Stomach (tissue), 9 donors: ENCODE results near the gene SLC30A10. TPM values are rescaled to one million over a fixed set of nuclear protein-coding genes. Genes with fewer than 3 reads are reported as not detected.

ENCODE experiments used
- DNase-seq, 2 donors: peaks; one replicate each; pipeline versions ENCODE4 v3.0.0 to v3.0.0-alpha.2; 2013 to 2019
- H3K27ac ChIP-seq, 5 donors: fragments of 200-600 bp in 4 of 5; sonication (generic) in 4 of 5; one replicate each; pipeline ENCODE4 v1.5.1; 2013 to 2019; ENCODE audit warnings: mild to moderate bottlenecking in 1 of 5, moderate library complexity in 1 of 5
- H3K27me3 ChIP-seq, 3 donors: fragments of 200-600 bp; sonication (generic); one replicate each; pipeline ENCODE4 v1.5.1; 2017 to 2019; ENCODE audit warnings: mixed run types in 1 of 3
- H3K36me3 ChIP-seq, 4 donors: fragments of 200-600 bp; sonication (generic); 1 replicate in 3 of 4; 2 replicates in 1 of 4; pipeline ENCODE4 v1.5.1; 2016 to 2019
- H3K4me1 ChIP-seq, 4 donors: fragments of 200-600 bp; sonication (generic); one replicate each; pipeline ENCODE4 v1.5.1; 2016 to 2019
- H3K4me3 ChIP-seq, 4 donors: fragments of 200-600 bp; sonication (generic) in 3 of 4; one replicate each; pipeline ENCODE4 v1.5.1; 2016 to 2019; ENCODE audit warnings: mild to moderate bottlenecking in 1 of 4
- H3K9me3 ChIP-seq, 4 donors: fragments of 200-600 bp; sonication (generic); one replicate each; pipeline ENCODE4 v1.5.1; 2016 to 2019
- EP300 ChIP-seq: sonication (generic); formaldehyde crosslinking; IDR thresholded peaks from one replicate; pipeline ENCODE4 v1.6.1; 2017; ENCODE audit warnings: antibody characterized with exemption
- POLR2A ChIP-seq, 4 donors: fragments of 450-650 bp; IDR thresholded peaks; one replicate each; pipeline ENCODE4 v1.6.1; 2016; ENCODE audit warnings: antibody characterized with exemption in 4 of 4, control low read depth in 2 of 4, mild to moderate bottlenecking in 1 of 4, moderate library complexity in 1 of 4
- POLR2AphosphoS5 ChIP-seq, 3 donors: sonication (generic); formaldehyde crosslinking; IDR thresholded peaks; one replicate each; pipeline ENCODE4 v1.6.1; 2016; ENCODE audit warnings: antibody characterized with exemption in 3 of 3
- WGBS, 5 donors: extraction: QIAGEN DNeasy Blood & Tissue Kit in 3 of 5; methylation state at CpG; one replicate each; pipeline versions ENCODE4 v1.1.5 to v1.1.7; 2013 to 2018; 5-methylcytosine and 5-hydroxymethylcytosine counted together
- intact Hi-C: fragments of 100-400 bp; cut with DNase I; formaldehyde crosslinking; loops from one replicate; pipeline ENCODE4 v1.15.1; 2023; ENCODE audit warnings: low total_unique reads
- polyA plus RNA-seq, 3 donors: library from polyadenylated mRNA; stranded (reverse); fragments of 200-250 nt; gene quantifications; one replicate each; pipeline ENCODE4 v1.2.3, GENCODE V29; 2013
- total RNA-seq, 5 donors: library from RNA; depleted of rRNA; stranded (reverse); fragments of >200 nt; gene quantifications; one replicate each; pipeline versions ENCODE4 v1.1.0 to v1.2.3, GENCODE V29; 2014 to 2016
- TF ChIP-seq, protein P1 (sequence below), 7 experiments: fragments of 450-650 bp in 4 of 7; fragments of 200-600 bp in 3 of 7; sonication (generic) in 3 of 7; IDR thresholded peaks; one replicate each; pipeline ENCODE4 v1.5.1; 2016 to 2019; ENCODE audit warnings: antibody characterized with exemption in 7 of 7, control low read depth in 2 of 7, mild to moderate bottlenecking in 1 of 7
- donor health status: healthy with polysubstance abuse.
- donor health status: Bipolar disorder and iron deficiency.
- donor health status: healthy.

SLC30A10 gene
- total and polyA plus RNA-seq, 8 donors, result 0.92 TPM; not detected in 7

DNA sequence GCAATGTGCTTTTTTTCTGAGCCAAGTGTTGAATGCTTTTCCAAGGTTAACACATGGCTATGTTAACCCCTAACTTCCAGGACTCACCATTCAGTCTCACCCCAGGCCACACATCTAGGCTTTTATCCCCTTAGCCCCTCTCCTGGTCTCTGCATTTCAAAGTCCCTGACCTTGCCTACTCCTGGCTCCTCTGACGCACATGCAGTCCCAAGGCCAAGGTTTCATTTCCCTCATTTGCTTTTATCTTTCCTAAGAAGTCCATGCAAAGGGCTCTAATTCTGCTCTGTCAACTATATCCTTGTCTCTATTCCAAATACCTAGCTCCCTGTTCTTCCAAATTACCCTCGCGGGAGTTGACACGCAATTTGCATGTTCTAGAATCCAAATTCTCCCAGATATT is 25.4 kb downstream of the SLC30A10 start:
- H3K4me3 ChIP-seq, result no peak overlapping the region
- 80 to 92% (median 90%) methylated on average over 4 of the region's 4 CpGs for WGBS, 5 donors
- no peaks in the 10 kb centered on the region for H3K4me1 ChIP-seq
- DNase-seq, result no peak
- TF ChIP-seq EP300 (no peak), POLR2A (IDR thresholded peaks at IDR 0.05) (no peak), POLR2AphosphoS5 (IDR thresholded peaks at IDR 0.05) (no peak)
- TF ChIP-seq, protein P1, sequence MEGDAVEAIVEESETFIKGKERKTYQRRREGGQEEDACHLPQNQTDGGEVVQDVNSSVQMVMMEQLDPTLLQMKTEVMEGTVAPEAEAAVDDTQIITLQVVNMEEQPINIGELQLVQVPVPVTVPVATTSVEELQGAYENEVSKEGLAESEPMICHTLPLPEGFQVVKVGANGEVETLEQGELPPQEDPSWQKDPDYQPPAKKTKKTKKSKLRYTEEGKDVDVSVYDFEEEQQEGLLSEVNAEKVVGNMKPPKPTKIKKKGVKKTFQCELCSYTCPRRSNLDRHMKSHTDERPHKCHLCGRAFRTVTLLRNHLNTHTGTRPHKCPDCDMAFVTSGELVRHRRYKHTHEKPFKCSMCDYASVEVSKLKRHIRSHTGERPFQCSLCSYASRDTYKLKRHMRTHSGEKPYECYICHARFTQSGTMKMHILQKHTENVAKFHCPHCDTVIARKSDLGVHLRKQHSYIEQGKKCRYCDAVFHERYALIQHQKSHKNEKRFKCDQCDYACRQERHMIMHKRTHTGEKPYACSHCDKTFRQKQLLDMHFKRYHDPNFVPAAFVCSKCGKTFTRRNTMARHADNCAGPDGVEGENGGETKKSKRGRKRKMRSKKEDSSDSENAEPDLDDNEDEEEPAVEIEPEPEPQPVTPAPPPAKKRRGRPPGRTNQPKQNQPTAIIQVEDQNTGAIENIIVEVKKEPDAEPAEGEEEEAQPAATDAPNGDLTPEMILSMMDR (IDR thresholded peaks at IDR 0.05), result no peak
- no peaks in the 10 kb centered on the region for H3K36me3 ChIP-seq
- no peak overlapping the region for H3K27ac ChIP-seq
- H3K27me3 ChIP-seq, result peaks cover 0 to 5% (median 0%) of the 10 kb centered on the region in 3 donors
- intact Hi-C loops, result no loop called here
- no peaks in the 10 kb centered on the region for H3K9me3 ChIP-seq

DNA sequence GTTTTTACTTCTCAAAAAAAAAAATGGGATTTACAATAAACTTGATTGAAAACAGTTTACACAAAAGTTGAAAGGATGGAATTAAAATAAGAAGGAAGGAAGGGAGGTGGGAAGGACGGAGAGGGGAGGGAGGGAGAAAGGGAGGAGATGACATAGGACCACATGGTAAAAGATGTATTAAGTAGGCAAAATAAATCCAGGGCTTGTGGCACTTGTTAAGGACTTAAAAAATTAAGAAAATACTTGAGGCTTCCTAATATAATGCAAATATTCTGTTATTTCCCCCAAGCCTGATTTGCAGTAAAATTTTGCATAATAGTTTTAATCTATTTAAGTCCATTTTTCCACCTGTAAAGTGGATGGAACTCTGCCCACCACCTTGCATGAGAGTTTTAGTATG is 27.5 kb downstream of the SLC30A10 start:
- Histone ChIP-seq H3K4me3 (no peak overlapping the region), H3K4me1 (no peaks in the 10 kb centered on the region), H3K36me3 (no peaks in the 10 kb centered on the region), H3K9me3 (no peaks in the 10 kb centered on the region), H3K27me3 (peaks cover 0 to 5% (median 0%) of the 10 kb centered on the region in 3 donors), H3K27ac (no peak overlapping the region)
- TF ChIP-seq, protein P1 (IDR thresholded peaks at IDR 0.05), result no peak
- TF ChIP-seq EP300 (no peak), POLR2A (IDR thresholded peaks at IDR 0.05) (no peak)
- no peak for DNase-seq
- WGBS, 5 donors, result 25 to 82% (median 40%) methylated on average over 1 of the region's 1 CpG; no CpG with 5 or more reads in 2 of the 5 donors
- intact Hi-C loops, result no loop called here

DNA sequence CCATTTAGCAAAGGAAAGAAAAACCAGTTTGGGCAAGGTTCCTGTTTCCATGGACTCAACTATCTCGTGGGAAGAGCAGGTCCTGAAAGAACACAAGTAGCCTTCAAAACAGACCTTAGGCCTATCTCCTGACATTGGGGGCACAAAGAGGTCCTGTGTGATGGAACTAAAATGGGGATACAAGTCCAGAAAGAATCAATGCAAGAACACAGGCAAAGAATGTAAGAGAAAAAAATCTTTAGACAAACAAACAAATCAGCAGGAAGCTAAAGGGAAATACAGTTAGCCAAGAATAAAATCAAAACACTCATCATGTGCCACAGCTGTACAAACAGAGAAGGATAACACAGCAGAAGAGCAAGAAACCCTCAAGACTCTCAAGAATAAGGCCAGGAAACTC is 28.2 kb downstream of the SLC30A10 start:
- DNase-seq, result no peak

DNA sequence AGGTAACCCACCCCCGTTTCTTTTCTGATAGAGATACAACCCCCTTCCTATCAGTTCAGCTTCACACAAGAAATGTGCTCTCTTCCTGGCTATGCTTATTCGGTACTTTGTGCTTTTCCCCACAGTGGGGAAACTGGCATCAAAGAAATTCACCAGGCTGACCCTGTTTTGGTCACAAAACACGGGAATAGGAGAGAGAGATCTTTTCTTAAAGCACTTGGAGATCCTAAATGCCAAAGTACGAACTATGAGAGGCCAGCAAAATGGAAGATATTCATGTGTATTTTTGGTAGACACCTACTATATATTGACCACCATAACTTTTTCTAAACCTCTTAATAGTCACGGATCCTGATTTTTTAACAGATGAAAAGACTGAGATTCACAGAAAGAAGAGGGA is 30.0 kb downstream of the SLC30A10 start:
- no peak for DNase-seq
- no peak for TF ChIP-seq EP300
- TF ChIP-seq, protein P1 (IDR thresholded peaks at IDR 0.05), result no peak
- no peak for TF ChIP-seq POLR2AphosphoS5 (IDR thresholded peaks at IDR 0.05)
- no peak for TF ChIP-seq POLR2A (IDR thresholded peaks at IDR 0.05)
- Histone ChIP-seq H3K4me3 (no peak overlapping the region), H3K27me3 (no peaks in the 10 kb centered on the region), H3K9me3 (no peaks in the 10 kb centered on the region), H3K27ac (no peak overlapping the region), H3K4me1 (no peaks in the 10 kb centered on the region), H3K36me3 (no peaks in the 10 kb centered on the region)
- intact Hi-C loops, result no loop called here
- 74 to 84% (median 80%) methylated on average over 5 of the region's 5 CpGs for WGBS, 5 donors

More for the DNA sequence above, 28.2 kb downstream of the SLC30A10 start:
- Histone ChIP-seq H3K4me3 (no peak overlapping the region), H3K9me3 (no peaks in the 10 kb centered on the region), H3K27me3 (peaks cover 0 to 3% (median 0%) of the 10 kb centered on the region in 3 donors), H3K27ac (no peak overlapping the region), H3K36me3 (no peaks in the 10 kb centered on the region), H3K4me1 (no peaks in the 10 kb centered on the region)
- 16 to 50% (median 43%) methylated on average over 1 of the region's 1 CpG for WGBS, 5 donors
- TF ChIP-seq POLR2A (IDR thresholded peaks at IDR 0.05) (no peak), EP300 (no peak), POLR2AphosphoS5 (IDR thresholded peaks at IDR 0.05) (no peak)
- TF ChIP-seq, protein P1 (IDR thresholded peaks at IDR 0.05), result no peak
- intact Hi-C loops, result no loop called here
